OCI-LY3 (cell line): Measurements from ENCODE around the gene KDELR1.
A peak's percentile ranks its signal among the peaks of the same experiment; 100 is the strongest.

Source experiments
- H2AFZ ChIP-seq: fragments of 200-600, 300-600 bp; shearing (Covaris generic); 2 replicates; pipeline ENCODE4 v1.6.0; 2014; ENCODE audit warnings: antibody characterized with exemption, low read depth, low read length
- H3K27ac ChIP-seq: fragments of 200-600, 300-600 bp; sonication (generic); 2 replicates; pipeline ENCODE4 v1.5.1; 2014; ENCODE audit warnings: mild to moderate bottlenecking, low read length, moderate library complexity, mixed read lengths
- H3K27me3 ChIP-seq: fragments of 200-600, 300-600 bp; sonication (generic); 2 replicates; pipeline ENCODE4 v1.6.1; 2014; ENCODE audit warnings: low read depth, low read length, mixed read lengths
- H3K36me3 ChIP-seq: fragments of 200-600, 300-600 bp; sonication (generic); replicated peaks from 2 replicates; pipeline ENCODE3; 2014; ENCODE audit warnings: low read depth, low read length, mixed read lengths
- H3K4me1 ChIP-seq: fragments of 300-600, 200-600 bp; sonication (generic); 2 replicates; pipeline ENCODE4 v1.6.1; 2014; ENCODE audit warnings: low read length, mixed read lengths
- H3K4me2 ChIP-seq: fragments of 200-600, 300-600 bp; sonication (generic); 2 replicates; pipeline ENCODE4 v1.6.1; 2014; ENCODE audit warnings: low read length, mixed read lengths
- H3K4me3 ChIP-seq: fragments of 300-600, 200-600 bp; sonication (generic); 2 replicates; pipeline ENCODE4 v1.5.1; 2014; ENCODE audit warnings: antibody characterized with exemption, mild to moderate bottlenecking, low read length, moderate library complexity
- H3K79me2 ChIP-seq: fragments of 300-600, 200-600 bp; shearing (Covaris generic); 2 replicates; pipeline ENCODE4 v1.6.1; 2014; ENCODE audit warnings: mild to moderate bottlenecking, low read length, mixed read lengths
- H3K9ac ChIP-seq: fragments of 300-600, 200-600 bp; shearing (Covaris generic); 2 replicates; pipeline ENCODE4 v1.6.0; 2014; ENCODE audit warnings: mild to moderate bottlenecking, low read length, moderate library complexity
- H3K9me3 ChIP-seq: fragments of 200-600, 300-600 bp; shearing (Covaris generic); 2 replicates; pipeline ENCODE4 v1.6.1; 2014; ENCODE audit warnings: low read length, mixed read lengths; ENCODE audit not compliant: insufficient read depth
- H4K20me1 ChIP-seq: fragments of 200-600, 300-600 bp; sonication (generic); 2 replicates; pipeline ENCODE4 v1.6.1; 2016; ENCODE audit warnings: low read length, mixed read lengths; ENCODE audit not compliant: insufficient read depth
- EZH2phosphoT487 ChIP-seq: fragments of 200-600 bp; shearing (Covaris generic); IDR thresholded peaks from 2 replicates; pipeline ENCODE4 v1.6.1; 2018; ENCODE audit warnings: antibody characterized with exemption, mixed run types, low read depth
- TF ChIP-seq, protein P1 (sequence below): fragments of 200-600, 300-600 bp; sonication (generic); IDR thresholded peaks from 2 replicates; pipeline ENCODE4 v1.5.1; 2014; ENCODE audit warnings: antibody characterized with exemption, low read length, low read depth

Gene KDELR1

DNA sequence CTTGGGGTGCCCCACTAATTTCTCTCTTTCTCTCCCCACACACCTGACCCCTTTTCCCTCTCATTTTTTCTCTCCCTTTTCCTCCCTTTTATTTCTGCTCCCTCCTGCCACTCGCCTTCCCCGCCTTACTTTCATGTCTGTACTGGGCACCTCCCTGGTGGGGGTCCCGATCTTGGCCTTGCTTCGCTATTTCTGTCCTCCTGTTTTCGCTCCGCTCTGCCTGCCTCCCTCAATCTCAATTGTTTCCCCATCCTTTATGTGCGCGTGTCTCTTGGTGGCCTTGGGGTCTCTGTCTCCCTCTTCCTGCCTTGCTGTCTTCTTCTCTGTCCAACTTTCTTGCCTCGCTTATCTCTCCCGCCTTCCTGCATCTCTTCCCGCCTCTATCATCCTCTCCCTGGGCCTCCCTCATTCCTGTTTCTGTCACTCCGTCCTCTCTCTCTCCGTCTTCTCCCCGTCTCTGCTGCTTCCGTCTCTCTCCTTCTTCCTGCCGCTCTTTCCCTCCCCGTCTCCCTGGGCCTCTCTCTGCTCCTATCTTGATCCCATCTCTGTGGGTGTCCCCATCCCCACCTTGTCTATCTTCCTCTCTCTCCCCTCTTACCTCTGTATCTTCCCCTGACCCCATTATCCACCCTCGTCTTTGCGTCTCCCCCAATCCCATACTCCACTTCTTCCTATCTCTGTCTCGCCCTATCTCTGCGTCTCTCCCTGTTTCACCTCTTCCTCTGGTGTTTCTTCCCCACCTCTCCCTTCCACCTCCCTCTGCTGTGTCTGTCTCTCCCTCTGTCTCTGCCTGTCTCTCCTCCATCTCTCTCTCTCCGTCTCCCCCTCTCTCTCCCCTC, 6.1 kb upstream of the KDELR1 start:
- H3K27me3 ChIP-seq: peaks cover 44% of the 10 kb centered on the region
- H3K4me2 ChIP-seq: no peak overlapping the region
- peaks cover 29% of the 10 kb centered on the region for H3K4me1 ChIP-seq
- no peak overlapping the region for H2AFZ ChIP-seq
- H3K9me3 ChIP-seq: no peaks in the 10 kb centered on the region
- H3K36me3 ChIP-seq: no peaks in the 10 kb centered on the region
- H4K20me1 ChIP-seq: no peaks in the 10 kb centered on the region
- no peak overlapping the region for H3K4me3 ChIP-seq
- H3K9ac ChIP-seq: no peak overlapping the region
- no peak overlapping the region for H3K27ac ChIP-seq
- H3K79me2 ChIP-seq: no peaks in the 10 kb centered on the region
- TF ChIP-seq, protein P1, sequence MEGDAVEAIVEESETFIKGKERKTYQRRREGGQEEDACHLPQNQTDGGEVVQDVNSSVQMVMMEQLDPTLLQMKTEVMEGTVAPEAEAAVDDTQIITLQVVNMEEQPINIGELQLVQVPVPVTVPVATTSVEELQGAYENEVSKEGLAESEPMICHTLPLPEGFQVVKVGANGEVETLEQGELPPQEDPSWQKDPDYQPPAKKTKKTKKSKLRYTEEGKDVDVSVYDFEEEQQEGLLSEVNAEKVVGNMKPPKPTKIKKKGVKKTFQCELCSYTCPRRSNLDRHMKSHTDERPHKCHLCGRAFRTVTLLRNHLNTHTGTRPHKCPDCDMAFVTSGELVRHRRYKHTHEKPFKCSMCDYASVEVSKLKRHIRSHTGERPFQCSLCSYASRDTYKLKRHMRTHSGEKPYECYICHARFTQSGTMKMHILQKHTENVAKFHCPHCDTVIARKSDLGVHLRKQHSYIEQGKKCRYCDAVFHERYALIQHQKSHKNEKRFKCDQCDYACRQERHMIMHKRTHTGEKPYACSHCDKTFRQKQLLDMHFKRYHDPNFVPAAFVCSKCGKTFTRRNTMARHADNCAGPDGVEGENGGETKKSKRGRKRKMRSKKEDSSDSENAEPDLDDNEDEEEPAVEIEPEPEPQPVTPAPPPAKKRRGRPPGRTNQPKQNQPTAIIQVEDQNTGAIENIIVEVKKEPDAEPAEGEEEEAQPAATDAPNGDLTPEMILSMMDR: no peak
- no peak for TF ChIP-seq EZH2phosphoT487

- Histone ChIP-seq H3K9me3 (no peaks in the 10 kb centered on the region), H2AFZ (no peak overlapping the region), H3K4me3 (no peak overlapping the region), H3K4me2 (no peak overlapping the region), H3K27me3 (peaks cover 44% of the 10 kb centered on the region), H3K79me2 (no peaks in the 10 kb centered on the region), H3K4me1 (peaks cover 31% of the 10 kb centered on the region), H4K20me1 (no peaks in the 10 kb centered on the region), H3K27ac (no peak overlapping the region), H3K9ac (no peak overlapping the region), H3K36me3 (no peaks in the 10 kb centered on the region)
- TF ChIP-seq EZH2phosphoT487: no peak
- TF ChIP-seq, protein P1: no peak
Observed at GRCh38 chr19:48396824-48397176, 5.4 kb upstream of the KDELR1 start.

GRCh38 chr19:48396016-48396823, 4.9 kb upstream of the KDELR1 start:
- H3K4me1 ChIP-seq: peaks cover 34% of the 10 kb centered on the region

More at GRCh38 chr19:48396016-48396823, 4.9 kb upstream of the KDELR1 start:
- Histone ChIP-seq H3K9me3 (no peaks in the 10 kb centered on the region), H4K20me1 (no peaks in the 10 kb centered on the region), H3K4me3 (peak overlapping the region; percentile 88; the same call in 1 of the 2 replicates), H3K79me2 (peaks cover 2% of the 10 kb centered on the region), H3K9ac (no peak overlapping the region), H3K4me2 (peak overlapping the region; percentile 100; the same call in 1 of the 2 replicates), H2AFZ (no peak overlapping the region), H3K27me3 (peaks cover 44% of the 10 kb centered on the region), H3K27ac (no peak overlapping the region), H3K36me3 (no peaks in the 10 kb centered on the region)
- TF ChIP-seq, protein P1: no peak
- no peak for TF ChIP-seq EZH2phosphoT487
